ENCODE results near the gene RNU5D-1.

Gene RNU5D-1

DNA sequence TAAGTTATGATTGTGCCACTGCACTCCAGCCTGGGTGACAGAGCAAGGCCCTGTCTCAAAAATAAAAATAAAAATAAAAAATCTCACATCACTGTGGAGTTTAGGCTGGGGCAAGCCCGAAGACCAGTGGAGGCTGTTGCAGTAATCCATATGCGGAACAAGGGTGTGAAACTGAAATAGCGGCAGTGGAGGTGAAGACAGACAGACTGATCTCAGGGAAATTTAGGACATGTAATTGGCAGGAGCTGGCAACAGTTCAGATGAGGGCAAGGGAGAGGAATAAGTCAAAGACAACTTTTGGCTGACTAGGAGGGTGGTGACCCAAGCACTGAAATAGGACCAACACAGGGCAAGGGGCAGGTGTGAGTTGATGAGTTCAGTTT, 48.1 kb downstream of the RNU5D-1 start (continued):
- TF ChIP-seq, protein P1, sequence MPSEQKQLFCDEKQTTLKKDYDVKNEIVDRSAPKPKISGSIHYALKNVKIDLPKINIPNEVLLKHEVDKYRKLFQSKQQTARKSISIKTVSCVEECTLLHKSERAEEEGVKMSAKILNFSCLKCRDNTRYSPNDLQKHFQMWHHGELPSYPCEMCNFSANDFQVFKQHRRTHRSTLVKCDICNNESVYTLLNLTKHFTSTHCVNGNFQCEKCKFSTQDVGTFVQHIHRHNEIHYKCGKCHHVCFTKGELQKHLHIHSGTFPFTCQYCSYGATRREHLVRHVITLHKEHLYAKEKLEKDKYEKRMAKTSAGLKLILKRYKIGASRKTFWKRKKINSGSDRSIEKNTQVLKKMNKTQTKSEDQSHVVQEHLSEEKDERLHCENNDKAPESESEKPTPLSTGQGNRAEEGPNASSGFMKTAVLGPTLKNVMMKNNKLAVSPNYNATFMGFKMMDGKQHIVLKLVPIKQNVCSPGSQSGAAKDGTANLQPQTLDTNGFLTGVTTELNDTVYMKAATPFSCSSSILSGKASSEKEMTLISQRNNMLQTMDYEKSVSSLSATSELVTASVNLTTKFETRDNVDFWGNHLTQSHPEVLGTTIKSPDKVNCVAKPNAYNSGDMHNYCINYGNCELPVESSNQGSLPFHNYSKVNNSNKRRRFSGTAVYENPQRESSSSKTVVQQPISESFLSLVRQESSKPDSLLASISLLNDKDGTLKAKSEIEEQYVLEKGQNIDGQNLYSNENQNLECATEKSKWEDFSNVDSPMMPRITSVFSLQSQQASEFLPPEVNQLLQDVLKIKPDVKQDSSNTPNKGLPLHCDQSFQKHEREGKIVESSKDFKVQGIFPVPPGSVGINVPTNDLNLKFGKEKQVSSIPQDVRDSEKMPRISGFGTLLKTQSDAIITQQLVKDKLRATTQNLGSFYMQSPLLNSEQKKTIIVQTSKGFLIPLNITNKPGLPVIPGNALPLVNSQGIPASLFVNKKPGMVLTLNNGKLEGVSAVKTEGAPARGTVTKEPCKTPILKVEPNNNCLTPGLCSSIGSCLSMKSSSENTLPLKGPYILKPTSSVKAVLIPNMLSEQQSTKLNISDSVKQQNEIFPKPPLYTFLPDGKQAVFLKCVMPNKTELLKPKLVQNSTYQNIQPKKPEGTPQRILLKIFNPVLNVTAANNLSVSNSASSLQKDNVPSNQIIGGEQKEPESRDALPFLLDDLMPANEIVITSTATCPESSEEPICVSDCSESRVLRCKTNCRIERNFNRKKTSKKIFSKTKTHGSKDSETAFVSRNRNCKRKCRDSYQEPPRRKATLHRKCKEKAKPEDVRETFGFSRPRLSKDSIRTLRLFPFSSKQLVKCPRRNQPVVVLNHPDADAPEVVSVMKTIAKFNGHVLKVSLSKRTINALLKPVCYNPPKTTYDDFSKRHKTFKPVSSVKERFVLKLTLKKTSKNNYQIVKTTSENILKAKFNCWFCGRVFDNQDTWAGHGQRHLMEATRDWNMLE (tag by site-specific recombination; conservative IDR thresholded peaks at IDR 0.05; ENCODE audit: low read depth), result no peak
- TF ChIP-seq HOXC10 (CRISPR knock-in tag; IDR thresholded peaks at IDR 0.05) (no peak), ZNF701 (tag by site-specific recombination; IDR thresholded peaks at IDR 0.05) (no peak), ZNF37A (tag by site-specific recombination; IDR thresholded peaks at IDR 0.05) (no peak)
- TF ChIP-seq, protein P2, sequence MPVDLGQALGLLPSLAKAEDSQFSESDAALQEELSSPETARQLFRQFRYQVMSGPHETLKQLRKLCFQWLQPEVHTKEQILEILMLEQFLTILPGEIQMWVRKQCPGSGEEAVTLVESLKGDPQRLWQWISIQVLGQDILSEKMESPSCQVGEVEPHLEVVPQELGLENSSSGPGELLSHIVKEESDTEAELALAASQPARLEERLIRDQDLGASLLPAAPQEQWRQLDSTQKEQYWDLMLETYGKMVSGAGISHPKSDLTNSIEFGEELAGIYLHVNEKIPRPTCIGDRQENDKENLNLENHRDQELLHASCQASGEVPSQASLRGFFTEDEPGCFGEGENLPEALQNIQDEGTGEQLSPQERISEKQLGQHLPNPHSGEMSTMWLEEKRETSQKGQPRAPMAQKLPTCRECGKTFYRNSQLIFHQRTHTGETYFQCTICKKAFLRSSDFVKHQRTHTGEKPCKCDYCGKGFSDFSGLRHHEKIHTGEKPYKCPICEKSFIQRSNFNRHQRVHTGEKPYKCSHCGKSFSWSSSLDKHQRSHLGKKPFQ (tag by site-specific recombination; IDR thresholded peaks at IDR 0.05), result no peak

DNA sequence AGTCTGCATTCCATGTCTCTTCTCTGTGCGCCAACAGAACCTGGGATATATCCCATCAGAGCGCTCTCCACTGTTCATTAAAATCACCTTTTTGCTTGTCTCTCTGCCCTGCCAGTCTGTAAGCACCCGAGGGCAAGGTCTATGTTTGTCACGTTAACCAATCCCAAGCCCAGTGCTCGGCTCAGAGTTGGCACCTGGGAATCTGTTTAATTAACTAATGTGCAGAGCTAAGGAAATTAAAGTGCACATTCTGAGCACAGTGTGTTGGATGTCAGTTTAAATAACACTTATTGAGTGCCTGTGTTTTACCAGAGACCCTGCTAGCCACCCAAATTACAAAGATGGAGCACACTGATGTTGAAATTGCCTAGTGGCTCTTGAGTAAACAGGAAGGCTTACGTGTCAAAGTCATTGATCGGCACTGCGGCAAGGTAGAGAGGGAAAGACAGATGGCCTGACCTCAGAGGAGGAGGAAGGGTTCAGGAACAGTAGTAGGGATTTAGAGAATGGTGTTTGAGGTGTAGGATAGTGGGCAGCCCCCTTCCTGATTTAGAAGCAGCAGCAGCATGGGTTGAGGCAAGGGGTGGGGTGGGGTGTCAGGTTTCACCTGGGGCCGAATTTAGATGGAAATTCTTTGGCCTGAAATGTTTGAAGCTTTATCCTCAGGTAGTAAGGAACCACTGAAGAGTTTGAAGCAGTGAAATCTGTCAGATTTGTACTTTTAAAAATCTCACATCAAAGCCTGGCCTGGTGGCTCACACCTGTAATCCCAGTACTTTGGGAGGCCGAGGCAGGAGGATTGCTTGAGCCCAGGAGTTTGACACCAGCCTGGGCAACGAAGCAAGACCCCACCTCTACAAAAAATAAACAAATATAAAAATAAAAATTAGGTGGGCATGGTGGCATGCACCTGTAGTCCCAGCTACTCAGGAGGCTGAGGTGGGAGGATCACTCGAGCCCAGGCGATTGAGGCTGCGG, 48.8 kb downstream of the RNU5D-1 start:
- H3K27ac ChIP-seq (ENCODE audit: extremely low read depth, low read depth, low read length), result no peak overlapping the region
- H3K36me3 ChIP-seq (ENCODE audit: control insufficient read depth in 2 of 2, insufficient read depth in 1 of 2, low read length in 2 of 2), result no peaks in the 10 kb centered on the region
- POLR2A ChIA-PET, result interaction anchor here (0.6 kb wide), 1 partner anchor 601 kb away, joined by 10 read pairs; no protein-coding TSS in a partner anchor
- no peaks in the 10 kb centered on the region for H3K9me3 ChIP-seq (ENCODE audit: control insufficient read depth, insufficient read depth, low read depth, low read length)
- H3K4me3 ChIP-seq (ENCODE audit: low read depth, low read length), result no peak overlapping the region
- H3K4me1 ChIP-seq (ENCODE audit: control insufficient read depth, insufficient read depth, low read length), result no peaks in the 10 kb centered on the region
- no peak for TF ChIP-seq WT1 (tag by site-specific recombination; IDR thresholded peaks at IDR 0.05)
- no peak for TF ChIP-seq ZNF473 (tag by site-specific recombination; IDR thresholded peaks at IDR 0.05)
- TF ChIP-seq ZNF121 (tag by site-specific recombination; IDR thresholded peaks at IDR 0.05), result 0 out of 2 replicates have a peak, but pooled peaks have one; percentile 36
- TF ChIP-seq ZNF174 (tag by site-specific recombination; IDR thresholded peaks at IDR 0.05), result no peak
- TF ChIP-seq, protein P3, sequence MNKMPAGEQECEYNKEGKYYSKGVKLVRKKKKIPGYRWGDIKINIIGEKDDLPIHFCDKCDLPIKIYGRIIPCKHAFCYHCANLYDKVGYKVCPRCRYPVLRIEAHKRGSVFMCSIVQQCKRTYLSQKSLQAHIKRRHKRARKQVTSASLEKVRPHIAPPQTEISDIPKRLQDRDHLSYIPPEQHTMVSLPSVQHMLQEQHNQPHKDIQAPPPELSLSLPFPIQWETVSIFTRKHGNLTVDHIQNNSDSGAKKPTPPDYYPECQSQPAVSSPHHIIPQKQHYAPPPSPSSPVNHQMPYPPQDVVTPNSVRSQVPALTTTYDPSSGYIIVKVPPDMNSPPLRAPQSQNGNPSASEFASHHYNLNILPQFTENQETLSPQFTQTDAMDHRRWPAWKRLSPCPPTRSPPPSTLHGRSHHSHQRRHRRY (tag by site-specific recombination; IDR thresholded peaks at IDR 0.05), result no peak
- TF ChIP-seq ZBTB20 (tag by site-specific recombination; IDR thresholded peaks at IDR 0.05), result peak; percentile 51
- TF ChIP-seq, protein P4, sequence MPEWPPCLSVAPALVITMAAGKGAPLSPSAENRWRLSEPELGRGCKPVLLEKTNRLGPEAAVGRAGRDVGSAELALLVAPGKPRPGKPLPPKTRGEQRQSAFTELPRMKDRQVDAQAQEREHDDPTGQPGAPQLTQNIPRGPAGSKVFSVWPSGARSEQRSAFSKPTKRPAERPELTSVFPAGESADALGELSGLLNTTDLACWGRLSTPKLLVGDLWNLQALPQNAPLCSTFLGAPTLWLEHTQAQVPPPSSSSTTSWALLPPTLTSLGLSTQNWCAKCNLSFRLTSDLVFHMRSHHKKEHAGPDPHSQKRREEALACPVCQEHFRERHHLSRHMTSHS (tag by site-specific recombination; IDR thresholded peaks at IDR 0.05), result no peak
- TF ChIP-seq, protein P5, sequence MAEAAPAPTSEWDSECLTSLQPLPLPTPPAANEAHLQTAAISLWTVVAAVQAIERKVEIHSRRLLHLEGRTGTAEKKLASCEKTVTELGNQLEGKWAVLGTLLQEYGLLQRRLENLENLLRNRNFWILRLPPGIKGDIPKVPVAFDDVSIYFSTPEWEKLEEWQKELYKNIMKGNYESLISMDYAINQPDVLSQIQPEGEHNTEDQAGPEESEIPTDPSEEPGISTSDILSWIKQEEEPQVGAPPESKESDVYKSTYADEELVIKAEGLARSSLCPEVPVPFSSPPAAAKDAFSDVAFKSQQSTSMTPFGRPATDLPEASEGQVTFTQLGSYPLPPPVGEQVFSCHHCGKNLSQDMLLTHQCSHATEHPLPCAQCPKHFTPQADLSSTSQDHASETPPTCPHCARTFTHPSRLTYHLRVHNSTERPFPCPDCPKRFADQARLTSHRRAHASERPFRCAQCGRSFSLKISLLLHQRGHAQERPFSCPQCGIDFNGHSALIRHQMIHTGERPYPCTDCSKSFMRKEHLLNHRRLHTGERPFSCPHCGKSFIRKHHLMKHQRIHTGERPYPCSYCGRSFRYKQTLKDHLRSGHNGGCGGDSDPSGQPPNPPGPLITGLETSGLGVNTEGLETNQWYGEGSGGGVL (tag by site-specific recombination; IDR thresholded peaks at IDR 0.05), result no peak
- CTCF ChIA-PET, result interaction anchor here (0.6 to 1.3 kb wide), 5 partner anchors 11 to 281 kb away, joined by 3 read pairs; partner anchors contain the start of gene RNU5D-1
